GM23338 (cell line): Measurements from ENCODE around the gene PDGFRB. TPM values are rescaled to one million over a fixed set of nuclear protein-coding genes. Genes with fewer than 3 reads are reported as not detected.

ENCODE experiments used
- ATAC-seq: fragments of 200-7000 bp; cut with Tn5 transposase; 3 replicates; pipeline ENCODE4 v1.9.1; 2020
- DNase-seq: peaks from one replicate; pipeline ENCODE4 v3.0.0-alpha.2; 2015; ENCODE audit warnings: low spot score
- H2AFZ ChIP-seq: fragments of 200-600 bp; sonication (generic); 2 replicates; pipeline ENCODE4 v1.8.0; 2016; ENCODE audit warnings: antibody characterized with exemption, mild to moderate bottlenecking, moderate library complexity
- H3F3A ChIP-seq: fragments of 200-600 bp; sonication (generic); replicated peaks from 2 replicates; pipeline ENCODE4 v1.8.0; 2017; ENCODE audit warnings: antibody characterized with exemption, mixed run types, low read depth
- H3K27ac ChIP-seq: fragments of 200-600 bp; sonication (generic); 2 replicates; pipeline ENCODE4 v1.6.1; 2016; ENCODE audit warnings: low read depth
- H3K27me3 ChIP-seq: fragments of 200-600 bp; sonication (generic); 2 replicates; pipeline ENCODE4 v1.8.0; 2016; ENCODE audit warnings: mild to moderate bottlenecking, mixed run types, moderate library complexity; ENCODE audit not compliant: insufficient read depth
- H3K36me3 ChIP-seq: fragments of 200-600 bp; sonication (generic); 2 replicates; pipeline ENCODE4 v1.8.0; 2016; ENCODE audit warnings: mild to moderate bottlenecking; ENCODE audit not compliant: insufficient read depth
- H3K4me1 ChIP-seq: fragments of 200-600 bp; sonication (generic); 2 replicates; pipeline ENCODE4 v1.8.0; 2016; ENCODE audit warnings: mild to moderate bottlenecking, moderate library complexity; ENCODE audit not compliant: insufficient read depth
- H3K4me2 ChIP-seq: fragments of 200-600 bp; sonication (generic); 2 replicates; pipeline ENCODE4 v1.7.1; 2017; ENCODE audit warnings: mixed run types
- H3K4me3 ChIP-seq: fragments of 200-600 bp; sonication (generic); 2 replicates; pipeline ENCODE4 v1.6.1; 2016; ENCODE audit warnings: mixed run types
- H3K79me2 ChIP-seq: fragments of 200-600 bp; sonication (generic); replicated peaks from 2 replicates; pipeline ENCODE4 v1.8.0; 2017; ENCODE audit warnings: mild to moderate bottlenecking; ENCODE audit not compliant: insufficient read depth
- H3K9me2 ChIP-seq: fragments of 200-600 bp; sonication (generic); 2 replicates; pipeline ENCODE4 v1.8.0; 2017; ENCODE audit not compliant: insufficient read depth
- H4K20me1 ChIP-seq: fragments of 200-600 bp; sonication (generic); replicated peaks from 2 replicates; pipeline ENCODE4 v1.8.0; 2017; ENCODE audit warnings: mild to moderate bottlenecking; ENCODE audit not compliant: insufficient read depth
- H3K27ac Mint-ChIP-seq: 2 replicates; pipeline ENCODE4 v1.8.0; 2020; ENCODE audit warnings: inconsistent platforms, mild to moderate bottlenecking, moderate library complexity, mixed read lengths
- H3K27me3 Mint-ChIP-seq: 3 replicates; pipeline ENCODE4 v1.8.0; 2022; ENCODE audit warnings: low read depth, mild to moderate bottlenecking, moderate library complexity, mixed read lengths, inconsistent platforms; ENCODE audit not compliant: insufficient read depth, poor library complexity
- H3K36me3 Mint-ChIP-seq: 3 replicates; pipeline ENCODE4 v1.8.0; 2021; ENCODE audit warnings: low read depth, mild to moderate bottlenecking, inconsistent platforms, moderate library complexity, mixed read lengths
- H3K4me1 Mint-ChIP-seq: 3 replicates; pipeline ENCODE4 v1.8.0; 2020; ENCODE audit warnings: mild to moderate bottlenecking, inconsistent platforms, mixed read lengths
- H3K4me3 Mint-ChIP-seq: 3 replicates; pipeline ENCODE4 v1.8.0; 2021; ENCODE audit warnings: moderate library complexity, mild to moderate bottlenecking, inconsistent platforms, mixed read lengths
- H3K9me3 Mint-ChIP-seq: 3 replicates; pipeline ENCODE4 v1.8.0; 2020; ENCODE audit warnings: moderate library complexity, mild to moderate bottlenecking, inconsistent platforms, mixed read lengths
- CREB1 ChIP-seq: fragments of 250-450 bp; sonication (Bioruptor Pico); IDR thresholded peaks from 2 replicates; pipeline ENCODE4 v1.5.0; 2020; ENCODE audit warnings: low read depth, mild to moderate bottlenecking, moderate library complexity
- CTCF ChIP-seq, 2 experiments: fragments of 200-600 bp in 1 of 2; sonication (generic) in 1 of 2; conservative IDR thresholded peaks; 2 replicates each; pipeline versions ENCODE4 v1.5.1 to v1.6.1; 2016 to 2017; ENCODE audit warnings: antibody characterized with exemption in 2 of 2, low read depth in 2 of 2, mild to moderate bottlenecking in 2 of 2, moderate library complexity in 1 of 2
- ETS1 ChIP-seq: IDR thresholded peaks from 2 replicates; pipeline ENCODE4 v1.6.1; 2016; ENCODE audit warnings: antibody characterized with exemption
- NANOG ChIP-seq: IDR thresholded peaks from 2 replicates; pipeline ENCODE4 v1.6.1; 2016; ENCODE audit warnings: antibody characterized with exemption, borderline replicate concordance
- POLR2AphosphoS5 ChIP-seq: IDR thresholded peaks from 2 replicates; pipeline ENCODE4 v1.6.1; 2016; ENCODE audit warnings: antibody characterized with exemption, low read depth
- STAT1 ChIP-seq: IDR thresholded peaks from one replicate; pipeline ENCODE4 v1.6.1; 2016; ENCODE audit warnings: antibody characterized with exemption; ENCODE audit not compliant: unreplicated experiment
- polyA plus RNA-seq: library from polyadenylated mRNA; unstranded; fragments of >200 nt; fragmentation: Nextera tagmentation; extraction: Ambion mirVana; gene quantifications from 2 replicates; pipeline ENCODE4 v1.2.1, GENCODE V29; 2016
- total RNA-seq: library from RNA; depleted of rRNA; stranded (reverse); fragments of >200 nt; shearing (Covaris generic); gene quantifications from 2 replicates; pipeline ENCODE4 v1.2.3, GENCODE V29; 2014
- TF ChIP-seq, protein P1 (sequence below): IDR thresholded peaks from one replicate; pipeline ENCODE4 v1.6.1; 2018; ENCODE audit warnings: antibody characterized with exemption; ENCODE audit not compliant: unreplicated experiment

Gene PDGFRB
- total and polyA plus RNA-seq, 2 experiments from 2014 or later = 4.5 to 11.3 TPM

DNA sequence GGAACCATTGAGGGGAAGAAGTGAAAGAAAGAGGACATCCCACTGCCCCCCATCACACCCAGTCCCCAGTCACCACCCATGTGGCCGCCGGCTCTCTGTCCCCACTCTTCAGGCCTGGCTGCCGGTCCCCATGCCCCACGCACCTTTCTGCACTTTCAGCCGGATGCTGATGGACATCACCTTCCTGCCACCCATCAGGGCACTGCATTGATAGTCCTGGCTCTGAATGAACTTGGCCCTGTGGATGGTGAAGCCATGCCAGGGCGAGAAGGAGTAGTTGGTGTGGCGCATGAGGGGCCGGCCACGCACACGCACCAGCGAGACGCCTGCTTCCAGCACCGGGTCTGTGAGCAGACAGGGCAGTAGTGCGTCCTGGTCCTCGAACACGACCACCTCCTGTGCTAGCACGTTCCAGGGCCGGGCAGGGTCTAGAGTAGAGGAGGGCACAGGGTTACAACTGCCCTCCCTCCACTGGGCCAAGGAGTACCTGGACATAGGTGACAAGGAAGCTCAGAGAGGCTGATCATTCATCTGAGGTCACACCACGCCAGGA is 75.7 kb downstream of the PDGFRB start (continued):
- no peak for TF ChIP-seq ETS1
- TF ChIP-seq STAT1 = no peak
- no peak for TF ChIP-seq NANOG
- TF ChIP-seq POLR2AphosphoS5 = no peak
- no peak for TF ChIP-seq CREB1

GRCh38 chr5:150078802-150079689 is 76.6 kb downstream of the PDGFRB start:
- Mint-ChIP-seq H3K4me3 (no peak overlapping the region), H3K36me3 (no peaks in the 10 kb centered on the region), H3K9me3 (no peaks in the 10 kb centered on the region), H3K4me1 (peaks cover 8% of the 10 kb centered on the region; the same call in 2 of the 3 replicates), H3K27ac (no peak overlapping the region), H3K27me3 (peaks cover 6% of the 10 kb centered on the region)
- ATAC-seq = no peak
- H3K4me1 ChIP-seq = peaks cover 12% of the 10 kb centered on the region
- H3K4me2 ChIP-seq = no peak overlapping the region
- TF ChIP-seq CTCF (conservative IDR thresholded peaks at IDR 0.05; ENCODE audit: low read depth in 2 of 2) (no peak), POLR2AphosphoS5 (no peak), NANOG (no peak)
- TF ChIP-seq, protein P1, sequence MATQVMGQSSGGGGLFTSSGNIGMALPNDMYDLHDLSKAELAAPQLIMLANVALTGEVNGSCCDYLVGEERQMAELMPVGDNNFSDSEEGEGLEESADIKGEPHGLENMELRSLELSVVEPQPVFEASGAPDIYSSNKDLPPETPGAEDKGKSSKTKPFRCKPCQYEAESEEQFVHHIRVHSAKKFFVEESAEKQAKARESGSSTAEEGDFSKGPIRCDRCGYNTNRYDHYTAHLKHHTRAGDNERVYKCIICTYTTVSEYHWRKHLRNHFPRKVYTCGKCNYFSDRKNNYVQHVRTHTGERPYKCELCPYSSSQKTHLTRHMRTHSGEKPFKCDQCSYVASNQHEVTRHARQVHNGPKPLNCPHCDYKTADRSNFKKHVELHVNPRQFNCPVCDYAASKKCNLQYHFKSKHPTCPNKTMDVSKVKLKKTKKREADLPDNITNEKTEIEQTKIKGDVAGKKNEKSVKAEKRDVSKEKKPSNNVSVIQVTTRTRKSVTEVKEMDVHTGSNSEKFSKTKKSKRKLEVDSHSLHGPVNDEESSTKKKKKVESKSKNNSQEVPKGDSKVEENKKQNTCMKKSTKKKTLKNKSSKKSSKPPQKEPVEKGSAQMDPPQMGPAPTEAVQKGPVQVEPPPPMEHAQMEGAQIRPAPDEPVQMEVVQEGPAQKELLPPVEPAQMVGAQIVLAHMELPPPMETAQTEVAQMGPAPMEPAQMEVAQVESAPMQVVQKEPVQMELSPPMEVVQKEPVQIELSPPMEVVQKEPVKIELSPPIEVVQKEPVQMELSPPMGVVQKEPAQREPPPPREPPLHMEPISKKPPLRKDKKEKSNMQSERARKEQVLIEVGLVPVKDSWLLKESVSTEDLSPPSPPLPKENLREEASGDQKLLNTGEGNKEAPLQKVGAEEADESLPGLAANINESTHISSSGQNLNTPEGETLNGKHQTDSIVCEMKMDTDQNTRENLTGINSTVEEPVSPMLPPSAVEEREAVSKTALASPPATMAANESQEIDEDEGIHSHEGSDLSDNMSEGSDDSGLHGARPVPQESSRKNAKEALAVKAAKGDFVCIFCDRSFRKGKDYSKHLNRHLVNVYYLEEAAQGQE = no peak
- H4K20me1 ChIP-seq = no peaks in the 10 kb centered on the region
- H3K27me3 ChIP-seq = no peaks in the 10 kb centered on the region
- H3K4me3 ChIP-seq = no peak overlapping the region
- no peaks in the 10 kb centered on the region for H3F3A ChIP-seq
- no peaks in the 10 kb centered on the region for H3K36me3 ChIP-seq
- no peak for DNase-seq
- no peak overlapping the region for H2AFZ ChIP-seq
- no peaks in the 10 kb centered on the region for H3K9me2 ChIP-seq
- no peak overlapping the region for H3K27ac ChIP-seq
- H3K79me2 ChIP-seq = no peaks in the 10 kb centered on the region
